Measurements from ENCODE around the gene CLEC12A.
"Not testable (repeated sequence)": the region's sequence is repeated elsewhere in the genome, so short reads cannot be mapped to it uniquely, and the experiment has no call there.

GRCh38 chr12:10026666-10027065, 55.5 kb downstream of the CLEC12A start:
- TF ChIP-seq CTCF (IDR thresholded peaks at IDR 0.05 in 8 of 11, conservative IDR thresholded peaks at IDR 0.05 in 3 of 11); POLR2A (IDR thresholded peaks at IDR 0.05): not testable (repeated sequence)
